ENCODE data around the gene LCP2.
"Not testable (repeated sequence)": the region's sequence is repeated elsewhere in the genome, so short reads cannot be mapped to it uniquely, and the experiment has no call there.

The LCP2 gene

DNA sequence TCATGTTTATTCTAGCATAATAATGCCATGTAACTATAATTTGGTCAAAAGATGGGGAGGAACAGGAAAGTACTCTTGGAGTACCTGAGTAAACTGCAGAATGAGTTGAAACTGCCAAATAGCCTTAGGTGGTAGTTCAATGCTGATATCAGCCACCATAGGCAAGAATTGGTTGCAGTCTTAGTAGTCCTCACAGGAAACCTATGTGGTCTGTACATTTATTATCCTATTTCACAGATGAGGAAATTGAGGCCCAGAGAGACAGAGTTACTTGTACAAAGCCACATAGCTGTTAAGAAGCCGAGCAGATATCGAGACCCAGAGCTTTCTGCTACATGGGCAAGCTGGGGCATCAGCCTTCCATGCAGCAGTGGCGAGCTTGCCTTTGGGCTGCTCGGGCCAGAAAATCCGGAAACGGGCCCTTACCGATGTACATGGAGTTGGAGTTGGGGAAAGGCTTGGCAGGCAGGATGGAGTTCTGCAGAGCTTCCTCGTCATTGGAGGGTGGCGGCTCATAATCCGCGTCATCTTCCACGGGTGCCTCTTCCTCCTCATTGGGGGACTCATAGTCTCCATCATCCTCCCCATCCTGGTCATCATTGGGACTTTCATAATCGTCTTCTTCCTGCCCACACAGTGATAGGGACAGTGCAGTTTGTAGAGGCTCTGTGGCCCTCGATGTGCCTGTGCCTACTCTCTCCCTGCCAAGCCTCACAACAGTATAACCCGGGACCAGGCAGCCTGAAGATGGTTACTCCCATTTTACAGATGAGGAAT is 27.1 kb downstream of the LCP2 start:
- peak; percentile 41 for DNase-seq

DNA sequence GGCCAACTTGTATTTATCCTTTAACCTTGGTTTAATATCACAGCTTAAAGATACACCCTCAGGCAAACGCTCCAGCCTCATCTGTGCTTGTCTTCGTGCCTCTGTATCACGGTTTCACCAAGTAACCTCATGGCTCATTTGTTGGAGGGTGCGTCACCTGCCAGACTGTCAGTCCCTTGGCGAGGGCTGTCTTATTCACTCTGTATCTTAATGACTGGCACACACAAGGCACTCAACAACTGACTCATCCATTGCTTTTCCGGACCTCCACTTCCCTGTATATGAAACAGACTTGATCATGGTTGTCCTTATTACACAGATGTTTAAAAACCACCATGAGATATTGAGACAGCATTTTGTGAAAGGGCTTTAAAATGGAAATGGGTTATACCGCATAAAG is 28.0 kb downstream of the LCP2 start:
- peak; percentile 56 for DNase-seq

DNA sequence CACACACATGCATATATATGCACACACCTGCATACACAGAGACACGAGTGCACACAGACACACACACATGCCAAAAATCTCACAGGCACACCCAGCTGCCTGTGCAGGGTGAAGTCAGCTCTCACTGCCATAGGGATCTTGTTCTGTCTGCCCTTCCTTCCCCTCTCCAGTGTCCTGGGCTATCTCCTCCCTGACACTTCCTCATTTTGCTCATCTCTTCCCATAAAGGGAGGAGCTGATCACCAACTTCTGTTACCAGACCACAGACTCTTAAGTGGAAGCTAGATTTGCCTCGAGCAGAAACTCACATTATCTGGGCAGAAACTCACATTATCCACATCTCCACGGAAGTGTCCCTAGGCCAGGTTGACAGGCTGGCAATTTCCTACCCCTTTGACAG is 28.7 kb downstream of the LCP2 start:
- DNase-seq, result no peak

DNA sequence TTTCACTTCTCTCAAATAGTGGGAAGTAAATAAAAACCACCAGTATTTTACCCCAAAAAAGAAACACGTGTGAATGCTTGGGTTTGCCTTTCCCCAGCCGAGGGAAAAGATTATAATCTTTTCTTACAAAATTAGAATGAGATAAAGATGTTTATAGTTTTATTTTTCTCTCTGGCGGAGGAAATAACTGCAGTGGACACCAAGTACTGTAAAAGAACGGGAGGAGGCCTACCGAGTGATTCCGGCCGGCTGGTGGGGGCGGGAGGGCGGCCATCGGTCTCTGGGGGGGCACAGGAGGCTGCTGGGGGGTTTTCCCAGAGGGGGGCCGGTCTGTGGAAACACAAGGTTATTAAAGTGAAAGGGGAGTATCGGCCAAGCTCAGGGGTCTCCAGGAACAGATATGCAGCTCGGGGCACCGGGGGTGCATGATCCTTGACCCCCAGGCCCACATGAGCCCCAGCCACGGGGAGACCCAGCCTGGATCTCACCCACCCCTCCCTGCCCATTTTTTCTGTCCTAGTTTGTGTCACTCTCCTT is 29.4 kb downstream of the LCP2 start:
- DNase-seq, result no peak

DNA sequence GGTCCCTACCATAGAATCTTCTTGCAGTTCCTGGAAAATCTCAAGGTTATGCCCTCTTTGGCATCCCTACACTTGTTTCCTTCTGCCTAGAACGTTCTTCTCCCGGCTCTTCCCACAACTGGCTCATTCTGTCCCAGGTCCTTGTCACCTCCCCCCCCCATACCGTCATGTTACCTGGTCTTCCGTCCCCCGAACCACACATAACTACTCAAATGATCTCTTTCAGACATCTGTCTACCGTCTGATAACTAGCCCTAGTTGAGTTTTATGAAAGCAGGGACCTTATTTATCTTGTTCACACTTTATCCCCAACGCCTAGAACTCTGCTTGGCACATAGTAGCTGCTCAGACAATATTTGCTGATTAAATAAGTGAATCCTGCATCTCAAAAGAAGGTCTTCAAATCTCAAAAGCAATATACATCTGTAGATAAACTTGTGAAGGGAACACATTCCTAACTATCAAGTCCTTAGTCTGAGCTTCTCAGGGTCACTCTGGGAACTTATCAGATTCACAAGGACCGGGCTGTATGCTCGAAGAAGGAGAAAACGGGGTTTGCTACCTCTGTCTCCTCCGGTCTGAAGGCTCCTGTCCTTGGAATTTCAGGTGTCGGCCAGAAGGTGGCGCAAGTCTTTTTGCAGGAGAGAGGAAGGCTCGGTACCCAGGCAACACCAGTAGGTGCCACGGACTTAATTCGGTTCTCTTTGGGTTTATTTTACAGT is 30.0 kb downstream of the LCP2 start:
- peak; percentile 88 for DNase-seq

DNA sequence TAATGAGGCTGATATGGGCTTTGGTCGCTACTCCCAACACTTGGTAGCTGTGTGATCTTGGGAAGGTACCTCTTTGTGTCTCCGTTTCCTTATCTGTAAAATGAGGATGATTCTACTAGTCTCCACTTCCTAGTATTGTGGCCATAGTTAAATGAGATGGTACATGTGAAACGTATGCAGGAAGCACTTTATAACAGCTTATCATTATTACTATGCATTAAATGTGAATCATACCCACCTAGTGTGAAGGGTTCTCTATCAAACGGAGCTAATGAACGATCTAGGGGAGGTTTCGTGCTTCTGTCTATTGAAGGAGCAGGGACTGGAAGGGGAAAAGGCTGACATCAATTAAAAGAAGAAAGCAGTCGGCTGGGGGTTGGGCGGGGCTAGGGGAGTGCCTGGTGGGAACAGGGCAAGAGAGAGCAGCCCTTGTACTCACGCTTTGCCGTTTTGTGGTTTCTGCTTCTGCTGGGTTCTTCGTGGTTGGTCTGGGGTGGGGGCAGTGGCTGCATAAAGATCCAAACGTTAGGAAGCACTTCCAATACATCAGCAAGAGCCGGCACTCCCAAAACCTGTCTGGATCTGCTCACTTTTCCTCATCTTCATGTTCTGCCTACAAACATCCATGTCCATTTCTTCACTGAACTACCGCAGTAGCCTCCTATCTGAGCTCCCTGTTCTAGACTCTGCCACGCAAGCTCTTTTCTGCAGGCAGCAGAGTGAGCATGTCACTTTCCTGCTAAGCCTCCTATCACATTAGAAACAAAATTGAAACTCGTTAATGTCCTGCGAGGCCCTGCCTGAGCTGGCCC is 30.8 kb downstream of the LCP2 start:
- peak; percentile 61 for DNase-seq

DNA sequence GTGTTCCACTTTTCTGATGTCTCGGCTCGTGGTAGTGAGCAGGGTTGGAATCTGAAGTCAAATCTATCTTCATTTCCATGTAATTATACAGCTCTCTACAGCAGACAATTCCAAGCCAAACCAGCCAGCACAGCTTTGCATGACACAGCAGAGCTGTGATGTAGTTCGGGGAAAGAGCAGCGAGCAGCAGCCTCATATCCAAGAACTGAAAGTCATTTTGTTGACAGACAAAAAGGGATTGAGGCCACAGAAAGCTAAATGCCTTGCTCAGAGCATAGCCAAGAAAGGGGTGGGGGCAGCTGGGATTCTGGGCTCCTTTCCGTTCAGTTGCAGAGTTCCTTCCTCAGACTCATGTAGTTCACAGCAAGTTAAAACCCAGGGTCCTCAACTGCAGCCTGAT is 32.1 kb downstream of the LCP2 start:
- DNase-seq, result no peak

DNA sequence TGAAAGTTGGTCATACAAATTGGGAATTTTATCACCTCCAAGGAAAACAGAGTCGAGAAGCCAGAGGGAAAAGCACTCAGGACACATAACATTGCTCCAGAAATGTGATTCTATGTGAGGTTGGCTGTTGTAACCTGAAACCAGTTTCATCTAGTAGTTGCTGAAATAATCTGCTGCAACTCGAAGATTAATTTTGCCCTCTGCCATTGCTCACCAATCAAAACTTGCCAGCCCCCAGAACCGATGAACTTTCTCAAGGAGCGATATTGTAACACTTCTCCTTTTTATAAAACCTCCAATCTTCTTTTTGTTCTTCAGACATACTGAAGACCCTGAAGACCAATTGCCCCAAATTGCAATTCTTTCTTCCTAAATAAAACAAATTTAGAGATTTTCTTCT is 33.7 kb downstream of the LCP2 start:
- DNase-seq, result no peak

DNA sequence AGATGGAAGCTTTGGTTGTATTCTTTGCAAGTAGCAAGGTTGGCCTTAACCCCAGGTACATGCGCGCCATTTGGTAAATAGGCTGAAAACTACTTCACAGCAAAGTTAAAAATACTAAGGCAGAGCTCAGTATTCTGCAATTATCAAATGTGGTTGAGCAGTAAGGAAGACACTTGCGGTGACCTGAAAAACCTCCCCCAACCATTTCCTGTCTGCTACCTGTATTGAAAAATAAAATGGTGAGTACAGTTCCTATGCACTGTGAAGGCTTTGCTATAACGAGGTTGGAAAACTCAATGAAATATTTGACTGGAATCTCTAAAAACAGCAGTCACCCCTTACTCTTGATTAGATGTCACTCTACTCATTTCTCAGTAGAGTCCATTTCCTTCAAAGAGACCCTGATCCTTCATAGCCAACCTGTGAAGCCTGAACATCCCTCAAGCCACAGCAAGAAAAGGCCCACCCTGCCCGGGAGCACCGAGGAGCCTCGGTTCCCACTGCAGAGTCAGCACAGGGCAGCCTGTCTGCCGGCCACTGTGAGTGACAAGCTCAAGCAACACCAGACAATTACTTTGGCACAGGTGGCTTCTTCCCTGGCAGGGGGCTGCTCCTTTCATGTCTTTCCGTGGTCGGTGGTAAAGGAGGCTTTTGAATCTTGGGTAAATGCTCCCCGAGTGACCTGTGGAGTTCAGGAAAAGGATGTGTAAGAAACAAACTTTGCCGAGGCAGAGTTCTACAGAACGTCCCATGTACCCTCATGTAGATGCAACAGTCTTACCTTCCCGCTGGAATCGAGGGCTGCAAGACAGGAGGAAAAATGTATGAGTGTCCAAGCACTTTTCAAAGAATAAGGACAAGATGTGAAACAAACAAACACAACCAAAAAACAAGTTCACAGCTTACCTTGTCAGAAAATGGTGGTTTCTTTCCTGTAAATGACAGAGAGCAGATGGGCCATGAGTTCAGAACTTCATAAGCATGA is 35.2 kb downstream of the LCP2 start:
- DNase-seq, result peak; percentile 75

DNA sequence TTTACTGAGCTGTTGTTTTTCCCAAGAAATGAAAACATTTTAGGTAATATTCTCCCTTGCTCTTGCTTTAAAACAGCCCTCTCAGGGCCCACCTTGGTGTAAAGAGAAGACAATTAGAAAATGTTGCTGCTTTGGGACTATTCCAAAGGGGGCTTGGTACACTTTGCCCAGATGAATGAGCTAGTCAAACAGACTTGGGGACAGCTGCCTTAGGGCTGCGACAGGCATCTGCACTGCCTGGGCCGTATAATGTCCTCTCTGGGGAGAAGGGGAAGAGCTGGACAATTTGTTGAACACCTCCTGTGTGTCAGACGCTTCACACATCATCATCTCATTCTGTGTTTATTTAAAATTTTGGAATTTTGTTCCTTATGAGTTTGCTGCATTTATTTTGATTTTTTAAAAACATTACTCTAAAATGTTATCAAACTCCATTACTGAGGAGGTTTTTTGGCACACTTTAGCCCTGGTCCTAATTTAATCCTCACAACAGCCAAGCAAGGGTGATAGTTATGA is 36.0 kb downstream of the LCP2 start:
- DNase-seq, result no peak

DNA sequence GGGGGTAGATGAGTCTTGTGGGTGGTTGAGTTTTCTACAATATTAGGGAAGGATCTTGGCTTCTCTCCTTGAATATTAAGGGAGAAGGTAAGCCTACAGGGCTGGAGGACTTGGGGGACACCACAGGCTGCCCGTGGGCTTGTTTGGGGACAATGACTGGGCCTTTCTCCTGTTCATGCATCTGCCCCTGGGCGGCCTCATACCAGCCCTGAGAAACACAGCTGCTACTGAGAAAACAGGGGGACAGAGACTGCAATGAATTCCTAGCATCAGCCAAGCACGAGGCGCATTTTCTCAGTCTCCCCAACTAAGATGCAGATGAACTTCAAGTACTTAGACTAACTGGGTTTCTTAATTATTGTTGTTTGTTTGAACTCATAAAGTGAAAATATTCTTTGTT is 40.2 kb downstream of the LCP2 start:
- no peak for DNase-seq

DNA sequence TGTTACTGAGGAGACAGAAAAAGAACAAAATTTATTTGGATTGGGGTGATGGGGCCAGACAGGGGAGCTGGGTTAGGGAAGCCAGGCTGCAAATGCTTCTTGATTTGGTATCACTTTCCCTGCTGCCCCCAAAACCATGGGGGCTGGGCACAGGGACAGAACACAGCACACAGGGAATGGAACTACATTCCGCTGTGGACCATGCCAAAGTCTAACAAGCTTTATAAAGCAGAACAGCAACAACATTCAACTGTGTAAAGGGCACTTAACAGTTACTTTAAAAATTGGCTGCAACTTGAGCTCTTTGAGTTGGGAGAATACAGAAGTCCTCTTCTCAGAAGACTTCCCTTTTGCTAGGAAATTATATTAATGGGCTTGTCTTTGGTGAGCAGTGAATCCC is 41.0 kb downstream of the LCP2 start:
- DNase-seq, result no peak

DNA sequence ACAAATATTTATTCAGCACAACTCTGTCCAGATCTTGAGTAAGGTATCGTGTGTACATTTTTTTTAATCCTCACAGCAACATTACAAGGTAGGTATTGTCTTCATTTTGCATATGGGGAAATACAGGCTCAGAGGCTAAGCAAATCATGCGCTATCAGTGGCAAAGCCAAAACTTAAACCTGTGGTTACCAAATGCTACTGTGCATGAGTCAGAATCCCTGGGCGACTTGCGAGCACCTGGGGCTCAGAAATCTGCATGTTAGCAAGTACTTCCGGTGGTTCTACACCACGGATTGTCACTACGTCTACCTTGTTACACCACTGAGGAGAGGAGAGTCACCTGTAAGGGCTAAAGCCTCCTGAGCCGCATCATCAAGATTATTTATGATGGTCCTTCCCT is 43.5 kb downstream of the LCP2 start:
- DNase-seq, result peak; percentile 80

DNA sequence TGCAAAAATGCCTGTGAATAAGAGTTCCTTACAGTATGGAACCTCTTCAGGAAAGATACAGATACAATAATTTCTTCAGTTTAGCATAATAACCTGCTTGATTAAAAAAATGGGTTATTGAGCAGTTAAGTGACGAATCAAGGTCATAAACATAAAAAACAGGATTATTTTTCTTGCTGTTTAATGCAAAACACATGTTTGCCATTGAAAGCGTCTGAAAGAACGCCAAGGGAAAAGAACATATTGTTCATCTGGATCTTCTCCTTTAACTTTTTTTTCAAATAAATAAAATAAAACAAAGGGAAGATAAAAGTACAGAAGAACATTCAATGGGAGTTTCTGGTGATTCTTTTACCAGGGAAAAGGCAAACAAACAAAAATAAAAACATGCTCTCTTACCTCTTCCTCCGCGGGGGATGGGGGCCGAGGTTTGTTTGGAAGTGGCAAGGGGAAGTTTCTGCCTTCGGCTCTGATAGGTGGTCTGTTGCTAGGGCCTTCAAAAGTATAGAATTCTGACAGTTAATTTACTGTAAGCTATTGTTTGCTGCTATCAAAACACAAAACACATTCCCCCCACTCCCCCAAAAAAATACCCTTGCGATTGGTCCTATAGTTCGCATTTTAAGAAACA is 44.7 kb downstream of the LCP2 start:
- no peak for DNase-seq

DNA sequence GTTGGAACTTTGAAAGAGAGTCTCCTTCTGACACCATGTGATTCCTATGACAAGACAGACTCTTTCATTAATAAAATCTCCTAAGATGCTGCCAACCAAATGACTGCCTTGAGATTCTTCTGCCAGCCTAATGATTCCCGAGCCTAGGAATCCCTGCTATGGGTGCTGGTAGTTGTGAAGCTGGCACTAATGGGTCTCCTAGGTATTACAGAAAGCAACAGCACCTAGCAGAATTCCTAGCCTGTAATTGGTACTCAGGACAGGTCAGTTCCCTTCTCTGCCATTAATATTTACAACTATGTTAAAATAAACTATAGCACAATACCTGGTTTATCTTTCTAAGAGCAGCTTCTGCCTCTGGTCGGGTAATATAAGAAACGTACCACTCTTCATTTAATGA is 45.5 kb downstream of the LCP2 start:
- no peak for DNase-seq

DNA sequence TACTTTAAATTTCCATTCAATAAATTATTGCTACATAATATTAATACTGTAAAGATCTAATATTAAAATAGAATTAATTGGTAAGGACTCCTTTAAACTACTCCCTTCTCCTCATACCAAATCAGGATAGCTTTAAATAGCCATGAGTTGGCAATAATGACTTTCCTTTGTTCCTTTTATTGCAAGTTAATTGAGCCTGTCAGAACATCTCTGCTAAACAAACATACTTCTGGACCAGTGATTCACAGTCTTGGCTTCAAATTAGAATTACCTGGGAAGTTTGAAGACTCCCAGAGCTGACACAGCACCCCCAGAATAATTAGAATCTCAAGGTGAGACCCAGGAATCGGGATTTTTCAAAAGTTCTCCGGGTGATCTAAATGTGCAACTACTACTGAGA is 46.1 kb downstream of the LCP2 start:
- no peak for DNase-seq

DNA sequence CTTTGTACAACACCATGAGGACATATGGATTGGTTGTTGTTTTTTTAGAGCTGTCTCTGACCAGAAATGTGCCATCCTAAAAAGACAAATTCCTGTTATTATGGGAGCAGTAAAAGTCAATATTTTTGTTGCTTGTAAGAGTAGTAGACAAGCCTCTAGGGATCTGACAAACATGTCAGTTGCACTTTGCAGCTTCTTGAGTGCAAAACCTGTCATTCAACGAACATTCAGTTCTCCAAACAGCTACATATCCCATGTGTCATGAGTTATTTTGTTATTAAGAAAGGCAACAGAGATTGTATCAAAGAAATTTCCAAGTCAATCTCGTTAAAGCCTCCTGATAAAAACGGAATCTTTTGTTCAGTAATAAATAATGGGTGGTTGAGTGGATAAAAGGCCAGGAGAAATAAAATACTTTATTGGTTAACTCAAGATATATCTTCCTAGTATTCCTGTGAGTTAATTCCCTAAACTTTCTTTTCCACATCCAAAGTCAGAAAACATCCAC is 46.7 kb downstream of the LCP2 start:
- DNase-seq, result no peak

DNA sequence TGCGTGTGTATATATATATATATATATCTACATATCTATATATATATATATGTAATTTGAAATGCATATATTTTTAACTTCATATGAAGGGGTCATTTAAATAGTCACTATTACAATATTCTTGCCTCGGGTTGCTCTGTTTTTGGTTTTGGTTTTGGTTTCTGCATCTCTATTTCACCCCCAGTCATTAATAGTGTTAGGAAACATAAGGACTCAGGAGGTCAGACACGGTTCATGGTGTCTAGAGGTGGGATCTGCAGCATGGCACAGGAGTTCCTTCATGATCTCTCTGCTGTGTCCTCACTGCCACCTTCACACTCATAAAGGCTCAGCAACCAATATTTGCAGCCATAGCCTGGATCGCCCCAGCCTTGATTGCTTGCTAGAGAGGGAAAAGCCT is 48.2 kb downstream of the LCP2 start:
- DNase-seq, result no peak

DNA sequence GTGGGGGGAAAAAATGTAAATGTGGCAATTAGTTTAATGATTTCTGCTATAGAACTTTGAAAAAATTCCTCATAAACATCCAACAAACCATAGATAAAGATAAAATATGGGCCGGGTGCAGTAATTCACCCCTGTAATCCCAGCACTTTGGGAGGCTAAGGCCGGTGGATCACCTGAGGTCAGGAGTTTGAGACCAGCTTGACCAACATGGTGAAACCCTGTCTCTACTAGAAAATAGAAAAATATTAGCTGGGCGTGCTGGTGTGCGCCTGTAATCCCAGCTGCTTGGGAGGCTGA is 48.7 kb downstream of the LCP2 start:
- DNase-seq, result not testable (repeated sequence)

DNA sequence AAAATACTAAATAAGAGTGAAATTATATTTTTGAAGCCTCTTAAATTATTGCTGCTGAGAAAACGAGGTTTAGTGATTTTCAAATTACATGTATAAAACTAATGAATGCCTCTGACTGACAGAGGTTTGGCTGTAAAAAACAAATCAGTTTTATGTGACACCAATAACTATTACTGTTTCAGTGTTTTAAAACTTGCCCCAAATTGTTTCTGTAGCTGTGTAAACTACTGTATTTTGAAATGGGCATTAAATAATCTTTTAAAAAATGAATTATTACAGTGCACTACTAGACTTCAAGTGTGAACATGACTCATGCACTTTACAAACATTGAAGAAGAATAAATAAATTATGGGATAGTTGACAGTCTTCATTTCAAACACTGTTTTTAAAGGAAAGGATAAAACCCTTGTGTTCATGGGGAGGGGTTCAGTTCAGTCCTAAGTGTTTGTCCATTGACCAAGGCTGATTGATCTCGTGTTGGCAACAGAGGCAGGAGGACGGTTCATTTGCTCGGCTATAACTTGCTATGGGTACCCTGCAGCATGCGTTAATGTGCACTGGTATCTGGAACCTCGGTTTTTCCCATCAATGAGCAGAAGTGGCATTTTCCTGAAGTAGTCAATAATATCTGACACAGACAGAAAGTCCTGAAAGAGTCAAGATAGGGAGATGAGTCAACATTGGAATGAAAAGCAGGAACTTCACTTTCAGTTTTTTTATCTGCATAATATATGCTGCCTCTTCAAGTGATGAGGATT is 49.2 kb downstream of the LCP2 start:
- DNase-seq, result no peak

DNA sequence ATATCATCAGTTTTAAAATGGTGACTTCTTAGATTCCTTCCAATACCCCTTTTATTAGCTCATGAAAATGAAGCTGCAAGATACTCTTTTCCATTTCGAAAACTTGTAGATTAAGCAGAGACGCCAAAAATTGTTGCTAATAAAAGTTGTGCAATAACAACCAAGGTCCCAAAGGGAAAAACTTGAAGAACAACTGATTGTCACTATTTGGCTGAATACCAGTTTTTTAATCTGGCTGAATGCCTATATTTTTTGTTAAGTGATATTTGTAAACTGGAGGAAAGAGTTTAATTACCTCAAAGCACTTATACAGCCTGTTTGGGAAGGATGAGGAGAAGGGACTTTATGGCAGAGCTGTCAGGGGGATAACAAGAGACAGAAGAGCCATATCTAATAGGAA is 50.2 kb downstream of the LCP2 start:
- no peak for DNase-seq
